ENCODE results near the gene PCSK1.

PCSK1 gene

DNA sequence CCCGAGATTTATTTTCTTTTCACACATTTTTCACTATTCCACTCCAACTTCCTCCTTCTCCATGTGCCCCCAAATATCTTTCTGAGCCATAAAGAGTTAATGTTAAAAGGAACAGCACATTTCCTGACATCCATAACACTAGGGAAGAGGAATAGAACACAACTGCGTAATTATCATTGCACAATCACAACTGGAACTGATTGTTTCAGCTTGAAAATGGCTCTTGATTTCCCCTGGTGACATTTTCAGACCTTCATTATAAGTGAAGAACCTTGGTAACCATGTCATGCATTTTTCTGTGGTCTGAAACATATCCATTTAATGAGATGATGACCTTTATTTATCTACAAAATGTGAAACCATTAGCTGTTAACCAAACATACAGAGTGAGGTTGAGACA is 82.4 kb downstream of the PCSK1 start:
- peak overlapping the region in 1 of 2 donors; percentile 40 for H3K27ac ChIP-seq
- H3K4me3 ChIP-seq: no peak overlapping the region
- TF ChIP-seq CTCF (IDR thresholded peaks at IDR 0.05): no peak
- no peak for DNase-seq (ENCODE audit: low spot score)

DNA sequence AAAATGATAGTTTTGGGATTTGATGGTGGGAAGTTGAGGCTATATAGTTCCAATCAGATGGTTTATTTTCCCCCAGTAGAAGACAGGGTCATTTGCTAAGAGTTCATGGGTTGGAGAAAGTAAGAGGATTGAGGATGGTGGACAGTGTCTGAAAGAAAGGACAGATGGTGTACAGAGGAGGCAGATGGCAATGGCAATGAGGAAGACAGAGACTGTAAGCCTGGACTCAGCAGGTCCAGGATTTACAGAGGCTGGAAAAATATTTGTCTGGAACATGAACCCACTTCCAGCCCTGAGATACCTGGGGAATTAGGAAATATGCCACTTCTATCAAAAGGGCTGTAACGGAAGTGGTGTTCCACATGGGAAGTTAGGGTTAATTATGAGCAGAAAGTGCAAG is 84.5 kb downstream of the PCSK1 start:
- Histone ChIP-seq H3K27ac (no peak overlapping the region), H3K4me3 (no peak overlapping the region)
- TF ChIP-seq CTCF (IDR thresholded peaks at IDR 0.05): no peak
- DNase-seq (ENCODE audit: low spot score): no peak

GRCh38 chr5:96347502-96348292 is 85.4 kb downstream of the PCSK1 start:
- H3K27ac ChIP-seq: no peak overlapping the region
- DNase-seq (ENCODE audit: low spot score): no peak
- H3K4me3 ChIP-seq: no peak overlapping the region
- no peak for TF ChIP-seq CTCF (IDR thresholded peaks at IDR 0.05)

DNA sequence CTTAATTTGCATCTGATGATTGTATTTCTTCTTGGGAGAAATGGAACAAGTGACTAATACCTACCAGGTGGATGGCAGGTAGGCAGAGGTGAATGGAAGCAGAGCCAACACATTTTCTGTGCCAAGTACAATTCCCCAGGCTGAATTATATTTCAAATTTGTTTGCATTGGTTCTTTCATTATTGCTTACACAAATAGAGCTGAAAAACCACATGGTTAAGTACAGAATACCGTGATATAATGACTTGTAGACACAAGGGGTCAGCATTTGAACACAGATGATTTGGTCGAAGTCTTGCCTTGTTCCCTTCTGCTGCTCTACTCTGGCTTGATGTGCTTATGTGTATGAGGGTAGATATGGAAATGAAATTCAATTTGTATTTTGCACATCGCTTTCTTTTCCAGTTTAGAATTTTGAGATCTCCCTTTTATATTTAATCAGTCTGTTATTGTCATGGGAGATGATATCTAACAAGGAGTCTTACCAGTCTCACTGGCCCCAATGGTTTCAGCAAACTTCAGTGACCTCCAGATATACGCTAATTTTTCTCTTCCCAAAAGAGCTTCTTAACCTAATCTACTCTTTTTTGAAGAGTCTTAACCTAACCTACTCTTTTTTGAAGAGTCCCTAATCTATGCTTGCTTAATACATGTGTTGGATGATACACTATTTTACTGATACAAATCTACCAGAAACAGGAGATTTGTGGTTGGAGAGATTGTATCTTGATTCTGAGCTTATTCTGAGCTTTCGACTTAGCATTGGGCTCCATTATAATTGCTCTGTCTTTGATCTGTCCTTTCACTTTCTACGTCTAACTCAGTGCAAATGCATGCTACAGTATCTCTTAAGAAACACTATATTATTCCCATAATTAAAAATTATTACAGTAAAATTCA is 88.1 kb downstream of the PCSK1 start:
- Histone ChIP-seq H3K27ac (no peak overlapping the region), H3K4me3 (no peak overlapping the region)
- TF ChIP-seq CTCF (IDR thresholded peaks at IDR 0.05): peak; percentile 28
- DNase-seq (ENCODE audit: low spot score): no peak

DNA sequence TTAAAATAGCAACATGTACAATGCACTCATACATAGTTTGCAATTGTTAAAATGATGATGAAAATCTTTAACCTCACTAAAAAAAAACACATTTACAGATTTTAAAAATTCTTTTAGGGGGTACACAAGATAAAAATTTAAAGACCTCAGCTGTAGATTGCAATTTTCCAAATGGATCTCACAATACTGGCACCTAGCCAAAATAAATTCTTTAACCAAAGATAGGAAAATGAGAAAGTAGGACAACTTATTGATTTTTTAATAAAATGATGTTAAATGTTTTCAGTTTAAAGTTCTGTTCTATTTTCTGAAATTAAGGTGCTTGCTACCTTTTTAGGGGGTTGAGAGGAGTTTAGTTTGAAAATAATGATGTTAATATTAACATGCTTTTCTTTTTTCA is 90.0 kb downstream of the PCSK1 start:
- H3K4me3 ChIP-seq: no peak overlapping the region
- TF ChIP-seq CTCF (IDR thresholded peaks at IDR 0.05): no peak
- no peak for DNase-seq (ENCODE audit: low spot score)
- no peak overlapping the region for H3K27ac ChIP-seq

DNA sequence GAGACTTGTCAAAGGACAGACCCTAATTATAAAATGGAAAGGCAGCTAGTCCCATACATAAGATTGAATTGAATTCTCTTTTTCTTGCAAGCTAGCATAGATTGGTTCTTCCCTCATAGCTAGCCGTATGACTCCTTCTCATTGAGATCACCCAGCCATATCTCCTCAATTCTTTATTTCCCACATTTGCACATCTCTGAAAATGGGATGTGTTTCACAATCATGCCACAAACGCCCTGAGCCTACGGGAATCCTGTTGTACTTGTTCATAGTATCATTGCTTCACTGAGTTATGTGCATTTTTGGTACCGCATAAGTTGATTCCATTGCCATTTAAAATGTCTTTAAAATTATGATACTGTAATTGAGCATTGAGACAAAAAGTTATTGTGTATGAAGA is 90.5 kb downstream of the PCSK1 start:
- Histone ChIP-seq H3K4me3 (no peak overlapping the region), H3K27ac (no peak overlapping the region)
- DNase-seq (ENCODE audit: low spot score): no peak
- no peak for TF ChIP-seq CTCF (IDR thresholded peaks at IDR 0.05)
